ENCODE results near the gene TCTN2. TPM values are rescaled to one million over a fixed set of nuclear protein-coding genes. Genes with fewer than 3 reads are reported as not detected.

The TCTN2 gene
- total and polyA plus RNA-seq, 12 donors, result 4.8 to 17.9 (median 8.4) TPM

GRCh38 chr12:123757561-123757960, 86.6 kb downstream of the TCTN2 start:
- WGBS, 4 donors, result 78 to 85% (median 82%) methylated on average over 6 of the region's 6 CpGs
- intact Hi-C loops (cut with DNase I), result no loop called here
- Histone ChIP-seq H3K4me3 (no peak overlapping the region), H3K36me3 (replicated peaks in 1 of 2) (peaks cover 0 to 21% of the 10 kb centered on the region in 2 donors), H3K27me3 (peaks cover 8% of the 10 kb centered on the region), H3K27ac (no peak overlapping the region), H3K9me3 (replicated peaks in 1 of 3) (no peaks in the 10 kb centered on the region), H3K4me1 (replicated peaks in 1 of 2) (peaks cover 0 to 8% of the 10 kb centered on the region in 2 donors)
- peak in 5 of 7 donors; percentile 27 to 67 (median 33) for DNase-seq
- no peak for TF ChIP-seq CTCF (IDR thresholded peaks at IDR 0.05)
- TF ChIP-seq POLR2A (IDR thresholded peaks at IDR 0.05), result no peak

Other genes with a start within 250 kb of the TCTN2 start
- 1 to 10 TPM; 1.1 to 6.6 (median 4.4) TPM for gene RILPL2, start 234.4 kb upstream of the TCTN2 start, total RNA-seq
- gene RILPL2, start 234.4 kb upstream of the TCTN2 start, polyA plus RNA-seq, result 1 to 10 TPM; 2.5 to 4.4 (median 3.8) TPM
- gene SNRNP35, start 213.0 kb upstream of the TCTN2 start, total RNA-seq, result 10 to 100 TPM; 12.5 to 37.4 (median 18.0) TPM
- gene SNRNP35, start 213.0 kb upstream of the TCTN2 start, polyA plus RNA-seq, result 100 to 1,000 TPM in 2 of 3 donors, 10 to 100 TPM in 1; 39.7 to 157 (median 104) TPM
- 10 to 100 TPM; 12.9 to 25.2 (median 20.1) TPM for gene RILPL1, start 137.4 kb upstream of the TCTN2 start, total RNA-seq
- gene RILPL1, start 137.4 kb upstream of the TCTN2 start, polyA plus RNA-seq, result 10 to 100 TPM; 14.5 to 42.9 (median 38.3) TPM
- 100 to 1,000 TPM; 122 to 361 (median 189) TPM for gene TMED2, start 86.6 kb upstream of the TCTN2 start, total RNA-seq
- gene TMED2, start 86.6 kb upstream of the TCTN2 start, polyA plus RNA-seq, result 100 to 1,000 TPM in 1 of 3 donors, 10 to 100 TPM in 2; 25.1 to 337 (median 26.1) TPM
- 10 to 100 TPM in 8 of 9 donors, 1 to 10 TPM in 1; 9.8 to 34.7 (median 16.9) TPM for gene DDX55, start 69.0 kb upstream of the TCTN2 start, total RNA-seq
- gene DDX55, start 69.0 kb upstream of the TCTN2 start, polyA plus RNA-seq, result 10 to 100 TPM; 18.3 to 25.2 (median 18.3) TPM
- gene EIF2B1, start 37.4 kb upstream of the TCTN2 start, total RNA-seq, result 100 to 1,000 TPM in 4 of 9 donors, 10 to 100 TPM in 5; 46.6 to 171 (median 68.9) TPM
- gene EIF2B1, start 37.4 kb upstream of the TCTN2 start, polyA plus RNA-seq, result 10 to 100 TPM; 36.2 to 54.0 (median 37.3) TPM
- gene GTF2H3, start 37.3 kb upstream of the TCTN2 start, total RNA-seq, result 10 to 100 TPM; 10.6 to 27.8 (median 20.9) TPM
- 10 to 100 TPM in 1 of 3 donors, 1 to 10 TPM in 2; 4.2 to 35.6 (median 4.6) TPM for gene GTF2H3, start 37.3 kb upstream of the TCTN2 start, polyA plus RNA-seq
- gene ATP6V0A2, start 41.2 kb downstream of the TCTN2 start, total RNA-seq, result 10 to 100 TPM; 10.7 to 46.1 (median 21.5) TPM
- 10 to 100 TPM in 1 of 3 donors, 1 to 10 TPM in 2; 5.2 to 20.1 (median 5.7) TPM for gene ATP6V0A2, start 41.2 kb downstream of the TCTN2 start, polyA plus RNA-seq
- 1 to 10 TPM in 1 of 9 donors, under 1 TPM in 8; 0.06 to 1.5 (median 0.25) TPM for gene DNAH10, start 91.2 kb downstream of the TCTN2 start, total RNA-seq
- gene DNAH10, start 91.2 kb downstream of the TCTN2 start, polyA plus RNA-seq, result under 1 TPM; 0.10 to 0.59 (median 0.32) TPM